BLaER1 (cell line): ENCODE measurements around the gene SUPT3H.

Experiments
- H3K27ac ChIP-seq: shearing (Covaris generic); formaldehyde crosslinking; 2 replicates; pipeline ENCODE4 v1.8.1; 2022
- H3K27me3 ChIP-seq: shearing (Covaris generic); formaldehyde crosslinking; 2 replicates; pipeline ENCODE4 v1.8.1; 2022
- H3K36me3 ChIP-seq: shearing (Covaris generic); formaldehyde crosslinking; 2 replicates; pipeline ENCODE4 v1.8.1; 2022
- H3K4me1 ChIP-seq: shearing (Covaris generic); formaldehyde crosslinking; 2 replicates; pipeline ENCODE4 v1.8.1; 2022
- H3K4me2 ChIP-seq: shearing (Covaris generic); formaldehyde crosslinking; 2 replicates; pipeline ENCODE4 v1.8.1; 2022
- H3K4me3 ChIP-seq: shearing (Covaris generic); formaldehyde crosslinking; 2 replicates; pipeline ENCODE4 v1.8.1; 2022
- H3K9ac ChIP-seq: shearing (Covaris generic); formaldehyde crosslinking; 2 replicates; pipeline ENCODE4 v1.8.1; 2022
- H3K9me3 ChIP-seq: shearing (Covaris generic); formaldehyde crosslinking; 2 replicates; pipeline ENCODE4 v1.8.1; 2022
- H4K20me1 ChIP-seq: shearing (Covaris generic); formaldehyde crosslinking; 2 replicates; pipeline ENCODE4 v1.8.1; 2022
- Cebpa-rat ChIP-seq: shearing (Covaris generic); IDR thresholded peaks from 2 replicates; pipeline ENCODE4 v1.8.1; 2022

Gene SUPT3H

GRCh38 chr6:45031601-45032000 lies 346.1 kb downstream of the SUPT3H start:
- H3K27me3 ChIP-seq, result no peaks in the 10 kb centered on the region
- no peak overlapping the region for H3K4me2 ChIP-seq
- H3K9ac ChIP-seq, result no peak overlapping the region
- H3K27ac ChIP-seq, result no peak overlapping the region
- no peaks in the 10 kb centered on the region for H4K20me1 ChIP-seq
- no peak overlapping the region for H3K4me3 ChIP-seq
- peaks cover 18% of the 10 kb centered on the region for H3K9me3 ChIP-seq
- H3K36me3 ChIP-seq, result no peaks in the 10 kb centered on the region
- TF ChIP-seq Cebpa-rat, result no peak
- H3K4me1 ChIP-seq, result peaks cover 6% of the 10 kb centered on the region

- Histone ChIP-seq H3K4me2 (no peak overlapping the region), H3K36me3 (no peaks in the 10 kb centered on the region), H3K9me3 (peaks cover 36% of the 10 kb centered on the region), H3K9ac (no peak overlapping the region), H3K27me3 (no peaks in the 10 kb centered on the region), H4K20me1 (no peaks in the 10 kb centered on the region), H3K27ac (no peak overlapping the region), H3K4me1 (peaks cover 14% of the 10 kb centered on the region), H3K4me3 (no peak overlapping the region)
- TF ChIP-seq Cebpa-rat, result no peak
Observed at GRCh38 chr6:45027126-45027525, 350.6 kb downstream of the SUPT3H start.

- no peaks in the 10 kb centered on the region for H4K20me1 ChIP-seq
- no peak for TF ChIP-seq Cebpa-rat
- H3K4me1 ChIP-seq, result peaks cover 23% of the 10 kb centered on the region
- H3K36me3 ChIP-seq, result no peaks in the 10 kb centered on the region
- no peaks in the 10 kb centered on the region for H3K27me3 ChIP-seq
- H3K4me2 ChIP-seq, result no peak overlapping the region
- peaks cover 36% of the 10 kb centered on the region for H3K9me3 ChIP-seq
- H3K4me3 ChIP-seq, result no peak overlapping the region
- no peak overlapping the region for H3K27ac ChIP-seq
- H3K9ac ChIP-seq, result no peak overlapping the region
Observed at GRCh38 chr6:45026003-45026516, 351.7 kb downstream of the SUPT3H start.

GRCh38 chr6:45024610-45025009 lies 353.1 kb downstream of the SUPT3H start:
- no peak overlapping the region for H3K27ac ChIP-seq
- H3K4me3 ChIP-seq, result no peak overlapping the region
- no peaks in the 10 kb centered on the region for H3K27me3 ChIP-seq
- no peaks in the 10 kb centered on the region for H4K20me1 ChIP-seq
- H3K9ac ChIP-seq, result no peak overlapping the region
- H3K4me2 ChIP-seq, result no peak overlapping the region
- no peaks in the 10 kb centered on the region for H3K36me3 ChIP-seq
- peaks cover 31% of the 10 kb centered on the region for H3K4me1 ChIP-seq
- no peak for TF ChIP-seq Cebpa-rat
- peaks cover 36% of the 10 kb centered on the region for H3K9me3 ChIP-seq

- Histone ChIP-seq H3K9ac (no peak overlapping the region), H3K27ac (peak overlapping the region; percentile 52; the same call in 1 of the 2 replicates), H4K20me1 (no peaks in the 10 kb centered on the region), H3K27me3 (no peaks in the 10 kb centered on the region), H3K9me3 (peaks cover 19% of the 10 kb centered on the region), H3K4me2 (peak overlapping the region; percentile 60), H3K4me1 (peaks cover 26% of the 10 kb centered on the region), H3K4me3 (no peak overlapping the region), H3K36me3 (no peaks in the 10 kb centered on the region)
- TF ChIP-seq Cebpa-rat, result no peak
Observed at GRCh38 chr6:45021676-45022075, 356.1 kb downstream of the SUPT3H start.

- Histone ChIP-seq H3K4me2 (no peak overlapping the region), H3K27ac (no peak overlapping the region), H3K9ac (no peak overlapping the region), H4K20me1 (no peaks in the 10 kb centered on the region), H3K36me3 (no peaks in the 10 kb centered on the region), H3K4me1 (no peaks in the 10 kb centered on the region), H3K4me3 (no peak overlapping the region), H3K9me3 (no peaks in the 10 kb centered on the region), H3K27me3 (no peaks in the 10 kb centered on the region)
- TF ChIP-seq Cebpa-rat, result no peak
Observed at GRCh38 chr6:45012687-45013086, 365.0 kb downstream of the SUPT3H start.

- Histone ChIP-seq H3K4me3 (no peak overlapping the region), H3K9ac (no peak overlapping the region), H3K27me3 (no peaks in the 10 kb centered on the region), H3K4me1 (no peaks in the 10 kb centered on the region), H3K9me3 (no peaks in the 10 kb centered on the region), H3K27ac (no peak overlapping the region), H3K4me2 (no peak overlapping the region), H4K20me1 (no peaks in the 10 kb centered on the region), H3K36me3 (no peaks in the 10 kb centered on the region)
- no peak for TF ChIP-seq Cebpa-rat
Observed at GRCh38 chr6:45009576-45009975, 368.2 kb downstream of the SUPT3H start.

- H3K36me3 ChIP-seq, result no peaks in the 10 kb centered on the region
- H3K4me3 ChIP-seq, result no peak overlapping the region
- no peaks in the 10 kb centered on the region for H3K4me1 ChIP-seq
- no peak overlapping the region for H3K4me2 ChIP-seq
- no peaks in the 10 kb centered on the region for H4K20me1 ChIP-seq
- no peak overlapping the region for H3K27ac ChIP-seq
- H3K9ac ChIP-seq, result no peak overlapping the region
- no peaks in the 10 kb centered on the region for H3K9me3 ChIP-seq
- no peak for TF ChIP-seq Cebpa-rat
- H3K27me3 ChIP-seq, result no peaks in the 10 kb centered on the region
Observed at GRCh38 chr6:45006893-45007292, 370.8 kb downstream of the SUPT3H start.

GRCh38 chr6:45003961-45004360 lies 373.8 kb downstream of the SUPT3H start:
- Histone ChIP-seq H3K4me3 (no peak overlapping the region), H3K4me2 (no peak overlapping the region), H3K9me3 (no peaks in the 10 kb centered on the region), H3K27me3 (no peaks in the 10 kb centered on the region), H3K9ac (no peak overlapping the region), H3K27ac (no peak overlapping the region), H3K4me1 (no peaks in the 10 kb centered on the region), H4K20me1 (no peaks in the 10 kb centered on the region), H3K36me3 (no peaks in the 10 kb centered on the region)
- no peak for TF ChIP-seq Cebpa-rat

GRCh38 chr6:45003387-45003786 lies 374.3 kb downstream of the SUPT3H start:
- Histone ChIP-seq H3K36me3 (no peaks in the 10 kb centered on the region), H3K4me3 (no peak overlapping the region), H3K27me3 (no peaks in the 10 kb centered on the region), H3K9ac (no peak overlapping the region), H4K20me1 (no peaks in the 10 kb centered on the region), H3K4me1 (no peaks in the 10 kb centered on the region), H3K27ac (no peak overlapping the region), H3K4me2 (no peak overlapping the region), H3K9me3 (no peaks in the 10 kb centered on the region)
- TF ChIP-seq Cebpa-rat, result no peak
